NCI-H1417 (cell line): ENCODE results near the gene B3GAT2.

Source experiments
- DNase-seq, 3 experiments: peaks; one replicate each; lab custom pipeline; 2025; lab: John Stamatoyannopoulos, UW

The B3GAT2 gene

GRCh38 chr6:70843328-70843918 lies 113.4 kb downstream of the B3GAT2 start:
- DNase-seq = no peak

DNA sequence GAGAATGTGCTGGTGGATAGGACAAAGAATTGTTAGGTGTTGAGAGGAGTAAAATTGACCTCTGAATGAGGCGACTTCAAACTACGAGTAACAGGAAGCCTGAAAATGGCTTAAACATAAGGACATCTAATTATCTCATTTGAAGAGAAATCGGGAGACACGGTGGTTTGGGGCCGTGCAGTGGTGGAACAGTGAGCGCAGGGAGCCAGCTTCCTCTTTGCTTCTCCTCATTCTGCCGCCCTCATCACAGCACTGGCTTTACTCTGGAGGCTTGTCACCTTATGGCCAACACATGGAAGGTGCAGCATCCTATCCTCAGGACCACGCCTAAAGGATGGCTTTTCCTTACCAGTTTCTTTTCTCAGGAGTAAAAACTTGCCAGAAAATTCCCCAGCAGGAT lies 114.3 kb downstream of the B3GAT2 start:
- no peak for DNase-seq

DNA sequence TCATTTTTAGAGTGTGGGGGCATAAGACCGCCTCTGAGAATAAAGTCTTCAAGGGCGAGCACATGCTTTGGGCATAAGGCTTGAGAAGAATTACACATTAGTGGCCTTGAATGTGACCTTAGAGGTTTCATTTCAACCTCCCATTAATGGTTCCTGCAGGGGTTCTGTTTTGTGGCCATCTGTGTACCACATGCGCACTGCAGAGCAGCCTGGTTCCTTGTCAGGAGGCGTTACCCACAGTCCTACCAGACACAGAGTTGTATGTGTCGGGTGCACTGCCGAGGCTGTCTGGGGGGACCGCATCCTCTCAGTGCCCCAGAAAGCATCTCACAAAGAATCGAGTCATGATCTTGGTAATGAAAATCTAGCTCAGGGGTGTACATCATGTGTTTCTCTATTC lies 115.7 kb downstream of the B3GAT2 start:
- no peak for DNase-seq

DNA sequence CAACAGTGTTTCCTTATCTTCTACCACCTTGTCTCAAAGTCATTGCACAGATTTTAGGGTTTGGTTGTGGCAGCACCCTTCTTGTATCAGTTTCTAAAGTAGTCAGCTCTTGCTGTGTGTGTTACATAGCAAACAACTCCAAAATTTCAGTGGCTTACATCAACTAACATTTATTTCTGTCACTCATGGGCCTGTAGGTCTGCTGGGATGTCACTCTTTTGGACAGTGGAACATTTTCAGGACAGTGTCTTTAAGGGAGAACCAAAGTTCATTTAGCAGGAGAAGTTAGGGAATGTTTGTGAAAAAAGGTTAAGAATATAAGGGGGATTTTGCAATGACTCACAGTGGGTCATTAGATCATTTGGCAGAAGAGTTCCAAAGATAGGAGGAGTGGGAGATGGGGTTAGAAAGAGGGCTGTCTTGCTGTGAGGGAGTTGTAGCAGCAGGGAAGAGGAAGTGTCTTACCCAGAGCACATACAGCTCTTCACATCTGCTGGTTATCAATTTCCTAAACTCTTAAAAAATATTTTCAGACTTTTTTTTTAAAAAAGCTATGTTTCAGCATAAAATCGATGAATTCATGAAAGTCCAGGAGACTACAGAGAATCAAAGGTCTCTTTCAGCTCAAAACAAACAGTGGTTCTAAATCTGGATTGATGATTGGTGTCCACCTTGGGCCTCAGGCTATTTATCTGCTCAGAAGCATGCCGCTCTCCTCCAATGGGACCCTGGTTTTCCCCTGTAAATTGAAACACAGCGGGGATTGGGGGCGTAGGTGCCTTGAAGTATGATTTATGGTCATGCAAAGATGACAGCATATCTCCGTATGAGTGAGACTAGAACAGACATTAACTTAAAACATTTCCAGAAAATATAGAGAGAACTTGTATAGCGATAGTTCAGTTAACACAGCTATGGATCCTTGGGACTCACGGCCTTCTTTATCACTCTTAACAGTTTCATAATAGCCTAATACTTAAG lies 117.3 kb downstream of the B3GAT2 start:
- peak in 1 of 3 experiments; percentile 32 for DNase-seq

DNA sequence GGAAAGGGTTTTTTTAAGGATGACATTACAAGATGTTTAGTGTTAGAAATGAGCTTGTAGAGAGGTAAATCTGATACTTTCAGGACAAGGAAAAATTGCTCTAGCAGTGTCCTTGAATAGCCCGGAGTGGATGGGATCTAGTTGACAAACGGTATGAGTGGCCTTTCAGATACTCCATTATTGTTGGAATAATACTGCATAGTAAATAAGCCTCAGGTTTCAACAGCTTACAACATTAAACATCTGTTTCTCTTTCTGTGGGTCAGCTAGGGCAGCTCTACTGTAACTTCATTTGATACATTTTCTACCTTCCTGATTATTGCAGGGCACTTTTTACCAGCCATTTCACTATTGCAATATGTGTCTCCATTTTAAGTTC lies 118.0 kb downstream of the B3GAT2 start:
- peak in 1 of 3 experiments; percentile 80 for DNase-seq

DNA sequence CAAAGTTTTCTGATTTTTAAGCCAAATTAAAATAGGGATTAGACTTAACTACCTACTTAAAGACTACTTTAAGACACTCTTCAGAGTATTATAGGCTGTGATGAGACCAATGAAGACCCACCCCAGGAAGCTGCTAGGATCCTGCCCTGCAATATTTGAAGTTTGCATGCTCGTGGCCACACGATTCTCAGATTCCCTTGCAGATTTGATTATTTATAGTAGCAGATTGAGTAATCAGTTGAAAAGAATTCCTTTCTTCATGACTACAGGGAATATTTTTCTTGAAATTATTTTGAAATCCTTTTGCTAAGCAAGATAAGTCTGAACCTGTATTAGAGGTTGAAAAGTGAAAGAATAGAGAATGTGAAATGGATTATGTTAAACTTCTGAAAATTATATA lies 122.3 kb downstream of the B3GAT2 start:
- no peak for DNase-seq

DNA sequence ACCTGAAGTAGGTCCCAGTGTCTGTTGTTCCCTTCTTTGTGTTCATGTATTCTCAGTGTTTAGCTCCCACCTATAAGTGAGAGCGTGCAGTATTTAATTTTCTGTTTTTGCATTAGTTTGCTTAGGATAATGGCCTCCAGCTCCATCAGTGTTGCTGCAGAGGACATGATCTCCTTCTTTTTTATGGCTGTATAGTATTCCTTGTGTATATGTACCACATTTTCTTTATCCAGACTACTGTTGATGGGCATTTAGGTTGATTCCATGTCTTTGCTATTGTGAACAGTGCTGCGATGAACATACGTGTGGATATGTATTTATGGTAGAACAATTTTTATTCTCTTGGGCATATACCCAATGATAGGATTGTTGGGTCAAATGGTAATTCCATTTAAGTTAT lies 125.4 kb downstream of the B3GAT2 start:
- no peak for DNase-seq

DNA sequence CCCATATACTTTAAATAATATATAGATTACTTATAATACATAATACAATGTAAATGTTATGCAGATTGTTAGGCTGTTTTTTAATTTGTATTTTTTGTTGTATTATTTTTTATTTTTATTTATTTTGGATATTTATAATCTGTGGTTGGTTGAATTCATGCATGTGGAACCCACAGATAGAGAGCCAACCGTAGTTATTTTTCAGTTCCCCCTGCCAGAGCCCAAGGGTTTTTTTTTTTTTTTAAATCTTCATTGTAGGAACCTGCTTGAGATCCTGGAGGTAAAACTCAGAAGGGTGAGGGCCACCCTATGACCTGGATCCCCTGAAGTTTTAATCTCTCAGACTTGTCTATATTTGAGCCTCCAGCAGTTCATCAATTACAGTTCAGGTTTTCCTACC lies 133.2 kb downstream of the B3GAT2 start:
- no peak for DNase-seq

DNA sequence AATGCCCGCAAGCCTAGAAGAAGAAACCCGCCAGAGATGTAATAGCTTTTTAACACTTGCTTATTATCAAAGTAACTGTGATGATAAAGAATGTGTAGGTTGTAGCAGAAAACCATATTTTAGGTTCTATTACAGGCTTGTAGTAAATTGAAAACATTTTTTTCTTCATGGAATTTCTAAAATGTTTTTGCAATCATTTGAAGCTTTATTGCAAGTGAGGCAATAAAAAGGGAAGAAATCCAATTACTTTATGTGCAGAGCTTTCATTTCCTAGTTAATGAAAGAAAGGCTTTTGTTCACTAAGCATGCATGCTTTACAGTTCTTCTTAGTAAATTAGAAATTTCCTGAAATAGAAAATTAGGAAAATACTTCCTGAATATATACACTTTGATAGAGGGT lies 135.1 kb downstream of the B3GAT2 start:
- DNase-seq = no peak

- DNase-seq = no peak
Measured at GRCh38 chr6:70820778-70821177, 136.1 kb downstream of the B3GAT2 start.

DNA sequence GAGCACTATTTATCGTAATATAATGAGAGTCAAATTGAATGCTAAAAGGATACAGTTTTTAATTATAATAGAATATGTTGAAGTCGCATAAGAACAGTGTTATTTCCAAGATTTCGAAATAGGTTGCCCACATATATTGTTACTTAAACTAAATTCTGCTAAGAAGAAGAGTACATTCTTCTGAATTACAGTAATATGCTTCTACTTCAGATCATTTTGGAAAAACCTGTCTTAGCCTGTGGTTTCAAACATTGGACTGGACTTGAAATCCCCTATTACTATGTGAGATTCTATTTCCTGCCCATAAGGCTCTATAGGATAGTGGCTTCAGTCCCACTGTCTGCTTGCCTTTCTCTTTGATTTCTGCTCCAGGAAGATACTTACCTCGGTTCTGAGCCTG lies 137.2 kb downstream of the B3GAT2 start:
- no peak for DNase-seq

DNA sequence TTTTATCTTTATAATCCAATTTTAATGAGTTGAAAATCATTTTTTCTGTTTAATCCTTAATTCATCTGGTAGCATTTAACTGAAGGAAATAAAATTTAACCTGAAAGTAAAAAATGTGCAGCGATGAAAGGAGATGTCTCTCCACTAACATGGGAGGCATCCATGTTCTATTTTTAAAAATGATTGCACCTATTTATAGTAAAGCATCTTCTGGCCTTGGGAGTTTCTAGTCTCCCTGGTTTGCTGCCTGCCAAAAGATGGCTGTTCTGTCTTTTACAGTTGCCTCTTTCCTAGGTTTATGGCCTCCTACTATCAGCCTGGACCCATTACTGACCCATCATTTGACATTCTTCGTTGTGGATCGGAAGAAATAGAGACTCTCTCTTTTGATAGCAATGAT lies 143.0 kb downstream of the B3GAT2 start:
- DNase-seq = no peak

GRCh38 chr6:70811788-70812187 lies 145.1 kb downstream of the B3GAT2 start:
- no peak for DNase-seq
